Hypothalamus (tissue), 51 donors: ENCODE measurements around the gene SOX4.
"Not testable (repeated sequence)": the region's sequence is repeated elsewhere in the genome, so short reads cannot be mapped to it uniquely, and the experiment has no call there.

Experiments
- DNase-seq, 51 donors: peaks; one replicate each; lab custom pipeline; 2025; lab: John Stamatoyannopoulos, UW

Gene SOX4

GRCh38 chr6:21593412-21593926 is at the start of gene SOX4:
Gene SOX4 (plus strand): TSS chr6:21593751. CDS start chr6:21594535, 784 bp downstream.
- peak; percentile 8 to 94 (median 78) for DNase-seq

- DNase-seq: not testable (repeated sequence)
These were observed 41.3 kb upstream of the SOX4 start for GRCh38 chr6:21552286-21552685.

GRCh38 chr6:21554286-21554685 is 39.3 kb upstream of the SOX4 start:
- DNase-seq: no peak

GRCh38 chr6:21555197-21555596 is 38.4 kb upstream of the SOX4 start:
- no peak for DNase-seq

GRCh38 chr6:21556511-21556910 is 37.0 kb upstream of the SOX4 start:
- DNase-seq: no peak

- DNase-seq: no peak
These were observed 36.4 kb upstream of the SOX4 start for GRCh38 chr6:21556968-21557721.

- no peak for DNase-seq
These were observed 34.3 kb upstream of the SOX4 start for GRCh38 chr6:21559238-21559637.

- no peak for DNase-seq
These were observed 33.3 kb upstream of the SOX4 start for GRCh38 chr6:21560249-21560648.

- no peak for DNase-seq
These were observed 28.1 kb upstream of the SOX4 start for GRCh38 chr6:21565431-21565830.

GRCh38 chr6:21578523-21578922 is 15.0 kb upstream of the SOX4 start:
- no peak for DNase-seq

- no peak for DNase-seq
These were observed 10.9 kb upstream of the SOX4 start for GRCh38 chr6:21582651-21583050.

- no peak for DNase-seq
These were observed 7.3 kb upstream of the SOX4 start for GRCh38 chr6:21586300-21586699.

GRCh38 chr6:21586740-21587178 is 6.8 kb upstream of the SOX4 start:
- peak in 3 of 51 donors; percentile 23 to 30 (median 29) for DNase-seq

GRCh38 chr6:21587179-21587960 is 6.2 kb upstream of the SOX4 start:
- peak in 36 of 51 donors; percentile 10 to 79 (median 32) for DNase-seq

- DNase-seq: peak in 35 of 51 donors; percentile 14 to 88 (median 46)
These were observed 5.5 kb upstream of the SOX4 start for GRCh38 chr6:21587961-21588480.

GRCh38 chr6:21588481-21589351 is 4.8 kb upstream of the SOX4 start:
- DNase-seq: peak in 27 of 51 donors; percentile 12 to 83 (median 41)

GRCh38 chr6:21589352-21590345 is 3.9 kb upstream of the SOX4 start:
- peak in 49 of 51 donors; percentile 27 to 89 (median 71) for DNase-seq

GRCh38 chr6:21590346-21590745 is 3.2 kb upstream of the SOX4 start:
- no peak for DNase-seq

GRCh38 chr6:21591446-21591845 is 2.1 kb upstream of the SOX4 start:
- no peak for DNase-seq
